GM19328 (cell line): ENCODE measurements around the gene PODN.

Source experiments
- ATAC-seq: cut with Tn5 transposase; IDR thresholded peaks from one replicate; pipeline ENCODE4 v1.9.1; 2021; ENCODE audit warnings: mild to moderate bottlenecking, moderate library complexity; ENCODE audit not compliant: unreplicated experiment

Gene PODN

GRCh38 chr1:53088616-53089300, 26.7 kb downstream of the PODN start:
- ATAC-seq = no peak

- no peak for ATAC-seq
Measured at GRCh38 chr1:53089478-53090226, 27.6 kb downstream of the PODN start.

GRCh38 chr1:53090227-53091147, 28.5 kb downstream of the PODN start:
- ATAC-seq = no peak

- no peak for ATAC-seq
Measured at GRCh38 chr1:53091841-53092645, 30.0 kb downstream of the PODN start.

- no peak for ATAC-seq
Measured at GRCh38 chr1:53092659-53093450, 30.8 kb downstream of the PODN start.

- ATAC-seq = no peak
Measured at GRCh38 chr1:53093451-53093754, 31.4 kb downstream of the PODN start.

GRCh38 chr1:53093778-53094532, 31.9 kb downstream of the PODN start:
- ATAC-seq = no peak

GRCh38 chr1:53094533-53094919, 32.5 kb downstream of the PODN start:
- ATAC-seq = no peak

GRCh38 chr1:53104289-53104913, 42.4 kb downstream of the PODN start:
- ATAC-seq = no peak

GRCh38 chr1:53107090-53107489, 45.1 kb downstream of the PODN start:
- ATAC-seq = no peak

GRCh38 chr1:53107570-53108322, 45.7 kb downstream of the PODN start:
- ATAC-seq = no peak

GRCh38 chr1:53108646-53109580, 46.9 kb downstream of the PODN start:
- no peak for ATAC-seq

GRCh38 chr1:53110370-53111072, 48.5 kb downstream of the PODN start:
- ATAC-seq = no peak

GRCh38 chr1:53111073-53111556, 49.1 kb downstream of the PODN start:
- no peak for ATAC-seq

GRCh38 chr1:53111693-53112092, 49.7 kb downstream of the PODN start:
- ATAC-seq = no peak

- ATAC-seq = no peak
Measured at GRCh38 chr1:53112271-53112774, 50.3 kb downstream of the PODN start.
